HG03108 (cell line): ENCODE measurements around the gene RPS6KA2.
"Not testable (repeated sequence)": the region's sequence is repeated elsewhere in the genome, so short reads cannot be mapped to it uniquely, and the experiment has no call there.

ENCODE experiments used
- ATAC-seq: cut with Tn5 transposase; IDR thresholded peaks from one replicate; pipeline ENCODE4 v1.9.1; 2021; ENCODE audit warnings: moderate library complexity; ENCODE audit not compliant: unreplicated experiment

RPS6KA2 gene

DNA sequence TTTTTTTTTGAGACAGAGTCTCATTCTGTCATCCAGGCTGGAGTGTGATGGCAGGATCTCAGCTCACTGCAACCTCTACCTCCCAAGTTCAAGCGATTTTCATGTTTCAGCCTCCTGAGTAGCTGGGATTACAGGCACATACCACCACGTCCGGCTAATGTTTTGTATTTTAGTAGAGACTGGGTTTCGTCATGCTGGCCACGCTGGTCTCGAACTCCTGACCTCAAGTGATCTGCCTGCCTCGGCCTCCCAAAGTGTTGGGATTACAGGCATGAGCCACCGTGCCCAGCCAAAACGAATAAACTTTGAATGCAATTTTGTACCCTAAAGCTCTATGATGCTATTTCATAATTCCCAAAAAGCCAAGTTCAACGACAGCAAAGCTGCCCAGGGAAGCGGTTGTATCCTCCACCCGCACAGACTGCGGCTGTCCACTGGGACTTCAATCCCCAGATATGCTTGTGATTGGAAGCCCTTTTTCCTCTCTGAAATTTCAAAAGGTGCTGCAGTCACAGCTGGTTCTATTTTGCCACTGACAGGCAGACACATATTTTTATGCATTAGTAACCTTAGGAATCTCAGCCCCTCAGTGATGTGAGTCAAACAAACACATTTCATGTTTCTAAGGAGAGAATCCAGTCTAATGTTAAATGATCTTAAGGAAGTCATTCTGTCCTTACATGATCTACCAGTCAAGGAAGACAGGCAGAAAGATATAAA is 31.8 kb downstream of the RPS6KA2 start:
- ATAC-seq, result no peak

DNA sequence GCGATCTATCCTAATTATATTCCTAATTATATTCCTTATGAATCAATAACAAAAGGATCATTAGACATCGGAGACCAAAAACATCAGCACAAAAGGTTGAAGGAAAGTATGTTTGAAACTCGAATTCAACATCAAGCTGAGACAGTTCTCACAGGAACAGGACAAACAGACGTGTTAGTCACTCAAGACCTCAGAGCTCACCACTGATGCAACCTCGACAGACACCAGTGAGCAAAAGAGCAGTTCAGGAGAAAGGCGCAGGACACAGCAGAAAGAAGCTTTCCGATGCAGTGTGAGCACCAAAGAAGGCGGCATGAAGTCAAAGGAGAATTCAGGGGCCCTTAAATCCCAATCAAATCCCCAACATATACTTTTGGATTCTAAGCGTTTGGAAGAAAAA is 34.2 kb downstream of the RPS6KA2 start:
- ATAC-seq, result no peak

DNA sequence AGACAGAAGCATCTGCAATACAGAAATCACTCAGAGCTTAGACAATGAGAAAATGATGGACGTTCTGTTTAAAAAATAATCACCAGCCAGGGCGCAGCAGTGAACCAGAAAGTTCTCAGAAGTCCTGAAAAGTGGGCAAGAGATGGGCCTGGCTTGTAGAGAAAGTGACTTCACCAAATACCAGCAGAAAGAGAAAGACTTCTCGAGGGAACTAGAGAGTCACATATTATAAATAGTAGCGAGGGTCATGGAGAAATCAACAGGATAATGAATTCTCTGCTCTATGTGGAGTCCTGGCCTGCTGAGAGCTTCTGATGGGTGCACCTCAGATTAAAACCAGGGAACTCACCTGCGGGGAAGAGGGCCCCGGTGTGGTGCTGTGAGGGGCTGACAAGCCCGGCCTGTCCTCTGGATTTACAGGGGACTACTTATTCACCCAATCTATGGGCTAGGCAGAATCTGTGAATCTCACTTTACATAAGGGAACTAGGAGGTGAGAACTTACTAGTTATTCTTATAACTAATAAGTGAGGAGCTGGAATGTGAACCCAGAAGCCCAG is 35.0 kb downstream of the RPS6KA2 start:
- ATAC-seq, result no peak

DNA sequence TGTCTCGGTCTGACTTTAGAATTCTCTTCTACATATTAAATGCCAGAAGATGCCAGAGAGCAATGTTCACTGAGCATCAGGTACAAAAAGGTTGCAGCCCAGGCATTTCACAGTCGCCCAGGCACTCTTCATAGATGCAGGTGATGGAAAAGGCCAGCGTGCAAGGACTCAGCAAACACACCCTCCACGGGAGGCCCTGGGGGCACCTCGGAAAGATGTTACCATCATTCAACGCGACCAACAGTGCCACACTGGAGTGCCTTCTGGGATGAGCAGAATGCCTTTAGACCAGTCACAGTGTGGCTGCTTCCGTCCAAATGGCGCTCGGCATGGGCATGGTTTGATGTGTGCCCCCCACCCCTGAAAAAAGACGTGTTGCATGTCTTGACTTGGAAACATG is 36.0 kb downstream of the RPS6KA2 start:
- ATAC-seq, result no peak

DNA sequence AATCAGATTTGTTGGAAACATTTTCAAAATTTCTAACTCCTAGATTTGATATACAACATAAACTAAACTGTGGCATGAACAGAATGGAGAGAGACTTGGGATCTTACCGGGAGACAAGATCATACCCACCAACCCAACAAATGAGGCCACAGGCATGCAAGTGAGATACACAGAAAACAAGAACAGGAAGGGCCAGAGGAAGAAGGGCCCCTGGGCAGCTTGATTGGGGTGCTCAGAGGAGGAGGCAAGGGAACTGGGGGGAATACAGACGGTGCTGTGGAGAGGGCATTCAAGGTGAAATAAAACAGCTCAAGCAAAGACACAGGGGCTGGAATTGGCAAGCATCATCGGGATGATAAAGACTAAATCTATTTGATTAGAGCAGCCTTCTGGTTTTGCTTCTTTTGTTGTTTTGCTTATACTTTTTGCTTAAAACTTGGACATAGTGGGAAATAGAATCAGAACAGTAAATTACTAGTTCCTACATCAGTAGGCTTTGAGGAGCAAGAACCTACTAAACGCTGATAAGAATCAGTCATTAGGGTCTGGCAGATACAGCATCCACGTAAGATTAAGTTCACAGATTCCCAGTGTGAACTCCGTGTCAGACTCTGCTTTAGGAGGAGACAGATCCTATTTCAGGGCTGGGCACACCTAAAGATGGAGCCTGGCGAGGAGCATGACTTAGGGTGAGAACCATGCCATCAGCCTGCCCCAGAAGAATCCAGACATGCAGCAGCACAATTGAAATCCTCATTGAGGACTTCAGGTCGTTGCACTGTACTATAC is 37.1 kb downstream of the RPS6KA2 start:
- no peak for ATAC-seq

GRCh38 chr6:166589337-166589731 is 37.7 kb downstream of the RPS6KA2 start:
- ATAC-seq, result peak; percentile 24

DNA sequence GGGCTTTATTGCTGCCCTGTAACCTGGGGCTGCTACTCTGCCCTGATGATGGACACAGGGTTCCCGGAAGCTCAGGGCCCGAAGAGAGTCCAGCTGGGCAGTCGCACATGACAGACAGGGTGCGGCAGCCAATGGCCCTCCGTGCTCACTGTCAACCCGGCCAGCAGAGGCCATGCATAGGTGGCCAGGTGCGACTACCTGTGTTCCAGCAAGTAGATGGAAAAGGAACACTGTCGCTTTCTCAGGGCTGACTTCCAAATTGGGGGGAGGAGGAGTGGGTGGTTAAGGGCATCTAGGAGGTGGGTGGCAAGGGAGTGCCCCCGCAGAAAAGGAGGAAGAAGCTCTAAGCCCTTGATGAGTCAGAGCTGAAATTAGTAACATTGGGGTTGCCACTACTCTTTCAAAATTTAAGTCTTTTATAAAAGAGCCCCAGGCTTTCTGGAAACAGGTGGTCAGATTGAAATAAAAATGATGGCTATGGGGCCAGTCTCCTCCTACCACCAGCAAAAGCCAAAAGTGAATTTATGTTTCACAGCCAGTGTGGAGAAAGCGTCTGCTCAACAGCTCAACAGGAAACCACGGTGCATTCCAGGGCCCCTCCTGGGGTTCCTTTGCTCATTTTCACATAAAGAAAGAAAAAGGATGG is 38.2 kb downstream of the RPS6KA2 start:
- no peak for ATAC-seq

GRCh38 chr6:166587631-166588413 is 39.2 kb downstream of the RPS6KA2 start:
- ATAC-seq, result peak; percentile 81

DNA sequence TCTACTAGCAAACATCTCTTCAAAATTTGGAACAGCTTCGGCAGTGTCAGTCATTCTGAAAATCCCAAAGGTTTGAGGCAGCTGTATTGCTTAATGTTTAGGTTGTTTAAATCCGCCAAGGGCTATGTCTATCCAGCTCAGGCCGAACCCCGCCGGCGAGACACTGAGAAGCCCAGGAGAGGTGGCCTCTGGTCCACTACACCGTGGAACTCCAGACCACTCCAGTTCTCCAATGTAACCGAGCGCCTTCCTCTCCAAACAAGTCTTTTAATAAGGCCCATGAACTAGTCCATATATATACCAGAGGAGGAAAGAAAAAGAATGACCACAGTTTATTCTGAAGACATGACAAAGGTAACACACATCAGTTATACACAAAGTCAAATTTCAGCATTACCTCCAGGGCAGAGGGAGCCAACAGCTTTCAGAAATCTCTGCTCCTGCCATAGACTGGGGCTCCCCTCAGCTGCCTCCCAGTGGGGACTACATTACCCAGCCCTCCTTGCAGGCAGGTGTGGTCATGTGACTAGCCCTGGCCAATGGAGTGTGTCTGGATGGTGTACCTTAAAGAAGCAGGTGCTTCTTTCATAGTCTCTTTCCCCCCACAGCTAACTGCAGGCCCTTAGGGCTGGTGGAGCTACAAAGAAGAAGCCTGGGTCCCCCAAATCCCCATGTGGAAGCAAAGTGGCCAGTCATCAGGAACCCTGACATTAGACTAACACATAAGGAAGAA is 40.5 kb downstream of the RPS6KA2 start, which contains the start of gene RAMACL:
Gene RAMACL (minus strand): TSS at position 255 of the 733 bp plus-strand sequence. CDS start 201 bp downstream, at position 54.
- peak; percentile 53 for ATAC-seq

- no peak for ATAC-seq
These were observed 42.1 kb downstream of the RPS6KA2 start for GRCh38 chr6:166584853-166585429.

- ATAC-seq, result no peak
These were observed 42.9 kb downstream of the RPS6KA2 start for GRCh38 chr6:166584155-166584554.

- ATAC-seq, result no peak
These were observed 43.7 kb downstream of the RPS6KA2 start for GRCh38 chr6:166583230-166583965.

DNA sequence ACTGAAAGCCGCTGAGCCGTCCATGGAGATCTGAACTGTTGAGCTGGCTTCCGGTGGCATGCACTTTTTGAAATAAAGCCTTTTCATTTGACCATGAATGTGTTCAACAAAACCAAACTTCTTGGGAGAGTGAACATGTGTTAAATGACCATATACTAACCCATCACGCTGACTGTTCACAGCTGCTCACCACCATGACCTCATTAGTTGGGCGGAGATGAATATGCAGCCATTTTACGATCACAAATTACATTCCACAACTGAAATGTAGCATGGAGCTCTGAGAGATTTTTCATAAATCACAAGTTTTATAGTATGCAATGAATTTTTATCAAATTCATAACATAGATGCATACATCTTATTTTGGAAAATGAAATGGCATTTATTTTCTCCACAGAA is 44.8 kb downstream of the RPS6KA2 start:
- ATAC-seq, result no peak

DNA sequence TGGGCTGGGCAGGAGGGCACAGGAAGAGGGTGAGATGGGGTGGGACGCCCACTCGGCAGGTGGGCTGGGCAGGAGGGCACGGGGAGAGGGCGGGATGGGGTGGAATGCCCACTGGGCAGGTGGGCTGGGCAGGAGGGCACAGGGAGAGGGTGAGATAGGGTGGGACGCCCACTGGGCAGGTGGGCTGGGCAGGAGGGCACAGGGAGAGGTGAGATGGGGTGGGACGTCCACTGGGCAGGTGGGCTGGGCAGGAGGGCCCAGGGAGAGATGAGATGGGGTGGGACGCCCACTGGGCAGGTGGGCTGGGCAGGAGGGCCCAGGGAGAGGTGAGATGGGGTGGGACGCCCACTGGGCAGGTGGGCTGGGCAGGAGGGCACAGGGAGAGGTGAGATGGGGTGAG is 45.2 kb downstream of the RPS6KA2 start:
- ATAC-seq, result not testable (repeated sequence)

GRCh38 chr6:166581091-166581511 is 46.0 kb downstream of the RPS6KA2 start:
- no peak for ATAC-seq

GRCh38 chr6:166580076-166581050 is 46.7 kb downstream of the RPS6KA2 start:
- ATAC-seq, result no peak

DNA sequence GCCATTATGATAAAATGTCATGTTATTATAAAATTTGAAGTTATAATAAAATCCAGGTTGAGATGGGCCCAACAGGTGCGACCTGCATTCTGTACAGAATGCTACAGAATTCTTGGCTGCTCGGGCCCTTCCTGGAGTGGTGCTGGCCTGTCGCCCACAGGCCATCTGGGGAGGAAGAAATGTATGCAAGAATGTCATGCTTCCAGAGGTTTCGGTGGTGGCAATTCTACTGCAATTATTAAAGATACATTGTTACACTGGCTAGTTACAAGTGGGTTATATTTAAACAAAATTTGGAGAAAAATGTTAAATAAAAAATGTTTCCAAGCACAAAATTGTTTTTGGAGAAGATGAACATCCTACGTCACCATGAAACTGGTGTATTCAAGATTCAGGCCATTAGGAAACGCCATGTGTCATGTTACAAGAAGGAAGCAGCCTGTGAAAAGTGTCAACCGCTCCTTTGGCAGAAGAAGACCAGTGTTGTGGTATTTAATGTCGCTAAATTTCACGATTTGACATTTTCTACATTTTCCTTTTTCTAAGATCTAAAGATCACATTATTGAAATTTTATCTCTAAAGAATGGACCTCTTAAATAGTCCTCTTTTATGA is 47.7 kb downstream of the RPS6KA2 start:
- no peak for ATAC-seq
